GM19240 (cell line): ENCODE measurements around the gene BFSP1.

Experiments used
- DNase-seq: peaks from one replicate; pipeline ENCODE4 v3.0.0; 2011; ENCODE audit warnings: low spot score; ENCODE audit not compliant: insufficient read length

Gene BFSP1

GRCh38 chr20:17530716-17531664, at the start of gene BFSP1:
TSS of gene BFSP1 (minus strand) at chr20:17531379. CDS start at chr20:17531329, 50 bp downstream.
- DNase-seq: no peak

- no peak for DNase-seq
Observed at GRCh38 chr20:17580895-17581294, 49.7 kb upstream of the BFSP1 start.

GRCh38 chr20:17579369-17580039, 48.3 kb upstream of the BFSP1 start:
- no peak for DNase-seq

- DNase-seq: no peak
Observed at GRCh38 chr20:17576215-17576614, 45.0 kb upstream of the BFSP1 start.

GRCh38 chr20:17573463-17573862, 42.3 kb upstream of the BFSP1 start:
- no peak for DNase-seq

GRCh38 chr20:17572034-17572638, 41.0 kb upstream of the BFSP1 start:
- DNase-seq: no peak

- DNase-seq: no peak
Observed at GRCh38 chr20:17571153-17571527, 40.0 kb upstream of the BFSP1 start.

GRCh38 chr20:17570347-17571152, 39.4 kb upstream of the BFSP1 start:
- DNase-seq: no peak

GRCh38 chr20:17569616-17570346, 38.6 kb upstream of the BFSP1 start, which contains the start of gene DSTN:
TSS of gene DSTN (plus strand) at chr20:17570075. CDS start at chr20:17570209, 134 bp downstream.
- peak; percentile 69 for DNase-seq

- DNase-seq: no peak
Observed at GRCh38 chr20:17568972-17569521, 37.9 kb upstream of the BFSP1 start.

- no peak for DNase-seq
Observed at GRCh38 chr20:17568045-17568788, 37.0 kb upstream of the BFSP1 start.

- DNase-seq: no peak
Observed at GRCh38 chr20:17566345-17566744, 35.2 kb upstream of the BFSP1 start.

GRCh38 chr20:17565169-17565845, 34.1 kb upstream of the BFSP1 start:
- no peak for DNase-seq

- no peak for DNase-seq
Observed at GRCh38 chr20:17562804-17563305, 31.7 kb upstream of the BFSP1 start.

GRCh38 chr20:17560344-17561074, 29.3 kb upstream of the BFSP1 start:
- no peak for DNase-seq

- DNase-seq: no peak
Observed at GRCh38 chr20:17559338-17559737, 28.2 kb upstream of the BFSP1 start.

- no peak for DNase-seq
Observed at GRCh38 chr20:17558941-17559304, 27.7 kb upstream of the BFSP1 start.
